ENCODE measurements around the gene VPS13D.

VPS13D gene

DNA sequence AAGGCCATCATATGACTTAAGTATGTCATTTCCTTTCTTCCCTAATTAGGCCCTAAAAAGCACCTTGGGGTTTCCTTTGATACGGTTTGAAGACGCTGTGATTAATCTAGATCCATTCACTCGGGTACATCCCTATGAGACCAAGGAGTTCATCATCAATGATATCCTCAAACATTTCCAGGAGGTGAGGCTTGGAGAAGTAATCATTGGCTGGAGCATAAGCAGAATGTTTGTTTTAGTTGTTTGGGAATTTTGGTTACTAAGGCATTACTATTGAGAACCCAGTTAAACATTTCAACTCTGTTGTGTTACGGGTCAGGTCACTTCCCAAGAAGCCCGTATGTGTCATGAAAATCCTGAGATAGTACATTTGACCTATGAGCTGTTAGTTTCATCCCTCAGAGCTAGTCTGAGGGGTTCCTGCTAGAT, 185.2 kb downstream of the VPS13D start:
- no peak overlapping the region for H3K27ac ChIP-seq
- no peak for TF ChIP-seq EZH2 (IDR thresholded peaks at IDR 0.05)
- no peak for TF ChIP-seq POLR2AphosphoS5 (IDR thresholded peaks at IDR 0.05; ENCODE audit: borderline replicate concordance, low read depth, low read length)
- no peak for TF ChIP-seq FOXP2 (optimal IDR thresholded peaks at IDR 0.05; ENCODE audit: control extremely low read depth, extremely low read length, insufficient read depth)
- H3K9ac ChIP-seq (ENCODE audit: insufficient read length) = no peak overlapping the region
- H3K9me3 ChIP-seq (ENCODE audit: low read depth, low read length) = no peaks in the 10 kb centered on the region
- no peak for DNase-seq (ENCODE audit: low read depth, low spot score)
- H3K4me3 ChIP-seq = no peak overlapping the region
- H3K36me3 ChIP-seq (ENCODE audit: insufficient read depth, low read length) = peaks cover 15% of the 10 kb centered on the region; the same call in 1 of the 2 replicates

DNA sequence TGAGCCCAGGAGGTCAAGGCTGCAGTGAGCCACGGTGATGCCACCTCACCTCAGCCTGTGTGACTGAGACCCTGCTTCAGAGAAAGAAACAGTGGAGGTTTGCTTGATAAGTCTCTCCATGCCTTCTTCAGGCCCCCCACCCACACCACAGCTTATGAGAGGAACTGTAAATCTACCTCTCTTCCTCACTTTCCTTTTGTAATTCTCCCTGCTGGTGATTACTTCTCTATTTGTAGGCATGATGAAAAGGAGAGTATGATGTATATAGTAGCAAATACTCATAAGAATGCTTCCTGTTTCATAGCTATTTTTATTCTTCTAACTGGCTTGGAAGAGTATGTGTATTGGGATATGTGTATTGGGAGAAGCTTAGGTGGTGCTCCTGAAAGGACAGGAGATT, 186.3 kb downstream of the VPS13D start:
- Histone ChIP-seq H3K9ac (ENCODE audit: insufficient read length) (no peak overlapping the region), H3K4me3 (no peak overlapping the region), H3K9me3 (ENCODE audit: low read depth, low read length) (no peaks in the 10 kb centered on the region), H3K36me3 (ENCODE audit: insufficient read depth, low read length) (peaks cover 12% of the 10 kb centered on the region; the same call in 1 of the 2 replicates), H3K27ac (no peak overlapping the region)
- no peak for DNase-seq (ENCODE audit: low read depth, low spot score)
- TF ChIP-seq EZH2 (IDR thresholded peaks at IDR 0.05) (no peak), POLR2AphosphoS5 (IDR thresholded peaks at IDR 0.05; ENCODE audit: borderline replicate concordance, low read depth, low read length) (no peak), FOXP2 (optimal IDR thresholded peaks at IDR 0.05; ENCODE audit: control extremely low read depth, extremely low read length, insufficient read depth) (no peak)

DNA sequence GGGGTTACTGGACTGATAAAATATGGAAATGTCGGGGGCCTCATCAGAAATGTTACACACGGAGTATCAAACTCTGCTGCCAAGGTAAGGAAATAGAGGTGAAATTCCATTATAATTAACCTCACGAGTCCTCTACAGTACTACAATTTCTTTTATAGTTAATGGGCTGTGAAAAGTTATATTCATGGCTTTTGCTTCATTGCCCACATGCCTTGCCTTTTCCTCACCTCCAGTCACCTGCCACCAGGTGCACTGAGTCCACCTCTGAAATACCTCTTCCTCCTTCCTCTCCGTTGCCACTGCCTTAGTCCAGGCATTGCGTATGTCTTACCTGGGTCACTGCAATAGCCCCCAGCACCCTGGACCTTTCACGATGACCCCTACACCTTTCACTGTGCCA, 186.9 kb downstream of the VPS13D start:
- Histone ChIP-seq H3K9ac (ENCODE audit: insufficient read length) (no peak overlapping the region), H3K9me3 (ENCODE audit: low read depth, low read length) (no peaks in the 10 kb centered on the region), H3K4me3 (no peak overlapping the region), H3K36me3 (ENCODE audit: insufficient read depth, low read length) (peaks cover 8% of the 10 kb centered on the region; the same call in 1 of the 2 replicates), H3K27ac (no peak overlapping the region)
- no peak for DNase-seq (ENCODE audit: low read depth, low spot score)
- TF ChIP-seq POLR2AphosphoS5 (IDR thresholded peaks at IDR 0.05; ENCODE audit: borderline replicate concordance, low read depth, low read length) (no peak), EZH2 (IDR thresholded peaks at IDR 0.05) (no peak), FOXP2 (optimal IDR thresholded peaks at IDR 0.05; ENCODE audit: control extremely low read depth, extremely low read length, insufficient read depth) (no peak)

DNA sequence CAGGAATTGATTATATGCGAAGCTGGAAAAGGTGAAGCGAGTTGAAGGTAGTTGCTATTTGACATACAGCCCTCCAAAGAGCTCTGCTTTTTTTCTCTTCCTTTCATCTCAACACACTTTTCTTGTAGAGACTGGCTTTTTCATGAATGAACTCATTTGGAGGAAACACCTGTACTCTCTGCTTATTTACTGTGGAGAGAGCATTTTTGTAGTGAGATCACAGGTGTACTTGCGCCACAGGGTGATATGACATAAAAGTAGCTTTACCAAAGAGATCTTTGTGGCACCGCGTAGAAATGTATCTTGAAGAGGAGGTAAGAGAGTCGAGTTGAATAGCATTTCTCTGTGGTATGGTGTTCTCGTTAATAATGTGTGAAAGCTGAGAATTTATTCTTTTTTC, 187.6 kb downstream of the VPS13D start:
- Histone ChIP-seq H3K27ac (no peak overlapping the region), H3K9ac (ENCODE audit: insufficient read length) (no peak overlapping the region), H3K4me3 (no peak overlapping the region), H3K36me3 (ENCODE audit: insufficient read depth, low read length) (peaks cover 5% of the 10 kb centered on the region; the same call in 1 of the 2 replicates), H3K9me3 (ENCODE audit: low read depth, low read length) (no peaks in the 10 kb centered on the region)
- TF ChIP-seq FOXP2 (optimal IDR thresholded peaks at IDR 0.05; ENCODE audit: control extremely low read depth, extremely low read length, insufficient read depth) (no peak), EZH2 (IDR thresholded peaks at IDR 0.05) (no peak), POLR2AphosphoS5 (IDR thresholded peaks at IDR 0.05; ENCODE audit: borderline replicate concordance, low read depth, low read length) (no peak)
- no peak for DNase-seq (ENCODE audit: low read depth, low spot score)

DNA sequence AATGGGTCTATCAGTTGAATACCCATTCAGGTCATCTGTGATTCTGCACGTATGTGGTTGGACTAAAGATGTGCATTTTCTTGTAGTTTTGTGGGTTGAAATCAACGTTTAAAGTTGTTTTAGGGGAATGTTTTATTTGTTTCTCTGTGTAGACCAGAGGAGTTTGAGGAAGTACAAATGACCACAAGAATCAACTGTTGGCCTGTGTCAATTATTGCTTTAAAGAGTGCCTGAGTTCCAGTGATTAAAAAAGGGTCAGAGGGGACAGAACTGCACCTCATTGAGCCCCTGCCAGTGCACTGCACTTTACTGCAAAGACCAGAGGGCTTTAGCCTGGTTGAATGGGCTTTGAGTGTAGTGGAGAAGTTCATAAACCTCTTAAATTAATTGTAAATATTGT, 190.3 kb downstream of the VPS13D start:
- H3K27ac ChIP-seq = no peak overlapping the region
- H3K4me3 ChIP-seq = no peak overlapping the region
- H3K9me3 ChIP-seq (ENCODE audit: low read depth, low read length) = no peaks in the 10 kb centered on the region
- H3K9ac ChIP-seq (ENCODE audit: insufficient read length) = no peak overlapping the region
- no peak for DNase-seq (ENCODE audit: low read depth, low spot score)
- TF ChIP-seq EZH2 (IDR thresholded peaks at IDR 0.05) (no peak), POLR2AphosphoS5 (IDR thresholded peaks at IDR 0.05; ENCODE audit: borderline replicate concordance, low read depth, low read length) (no peak), FOXP2 (optimal IDR thresholded peaks at IDR 0.05; ENCODE audit: control extremely low read depth, extremely low read length, insufficient read depth) (no peak)
- peaks cover 5% of the 10 kb centered on the region; the same call in 1 of the 2 replicates for H3K36me3 ChIP-seq (ENCODE audit: insufficient read depth, low read length)

DNA sequence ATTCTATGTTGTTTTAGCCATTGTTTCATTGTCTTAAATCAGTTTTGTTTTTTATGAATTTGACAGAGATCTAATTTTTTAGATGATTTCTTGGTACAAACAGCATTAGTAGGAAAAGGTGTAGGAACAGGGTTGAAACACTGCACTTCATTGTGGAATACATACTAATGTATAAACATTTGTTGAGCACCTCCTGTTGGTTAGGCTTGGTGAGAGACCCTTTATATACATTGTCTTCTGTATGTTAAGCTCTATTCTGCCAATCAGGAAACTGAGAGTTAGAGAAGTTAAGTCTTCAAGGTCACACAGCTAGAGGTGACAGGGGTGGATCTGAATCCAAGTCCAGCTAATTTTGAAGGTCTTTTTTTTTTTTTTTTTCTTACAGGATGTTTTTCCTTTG, 192.7 kb downstream of the VPS13D start:
- no peak for DNase-seq (ENCODE audit: low read depth, low spot score)
- H3K9me3 ChIP-seq (ENCODE audit: low read depth, low read length) = no peaks in the 10 kb centered on the region
- no peak for TF ChIP-seq POLR2AphosphoS5 (IDR thresholded peaks at IDR 0.05; ENCODE audit: borderline replicate concordance, low read depth, low read length)
- TF ChIP-seq FOXP2 (optimal IDR thresholded peaks at IDR 0.05; ENCODE audit: control extremely low read depth, extremely low read length, insufficient read depth) = no peak
- no peak for TF ChIP-seq EZH2 (IDR thresholded peaks at IDR 0.05)
- no peak overlapping the region for H3K27ac ChIP-seq
- H3K9ac ChIP-seq (ENCODE audit: insufficient read length) = no peak overlapping the region
- no peaks in the 10 kb centered on the region for H3K36me3 ChIP-seq (ENCODE audit: insufficient read depth, low read length)
- H3K4me3 ChIP-seq = no peak overlapping the region

DNA sequence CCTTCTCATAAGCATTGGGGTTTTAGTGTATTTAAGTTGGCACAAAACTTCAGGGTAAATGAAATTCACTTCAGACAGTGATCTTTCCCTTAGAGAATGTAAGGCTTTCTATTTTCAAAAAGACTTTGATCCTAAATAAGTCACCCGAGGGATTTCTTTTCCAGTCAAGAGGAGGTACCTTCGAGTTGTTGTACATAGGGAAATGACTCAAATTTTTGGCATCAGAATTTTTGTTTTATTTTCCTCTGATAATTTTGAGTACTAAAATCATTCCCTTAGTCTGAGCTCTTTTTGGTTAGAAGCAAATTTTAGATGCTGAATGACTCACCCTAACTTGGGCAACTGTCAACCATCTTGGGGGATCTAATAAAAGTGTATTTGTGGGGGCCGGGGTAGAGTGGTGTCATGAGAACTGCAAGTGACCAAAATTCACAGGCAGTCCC, 194.3 kb downstream of the VPS13D start:
- TF ChIP-seq EZH2 (IDR thresholded peaks at IDR 0.05) (no peak), POLR2AphosphoS5 (IDR thresholded peaks at IDR 0.05; ENCODE audit: borderline replicate concordance, low read depth, low read length) (no peak), FOXP2 (optimal IDR thresholded peaks at IDR 0.05; ENCODE audit: control extremely low read depth, extremely low read length, insufficient read depth) (no peak)
- DNase-seq (ENCODE audit: low read depth, low spot score) = no peak
- Histone ChIP-seq H3K9me3 (ENCODE audit: low read depth, low read length) (no peaks in the 10 kb centered on the region), H3K27ac (no peak overlapping the region), H3K36me3 (ENCODE audit: insufficient read depth, low read length) (no peaks in the 10 kb centered on the region), H3K4me3 (no peak overlapping the region), H3K9ac (ENCODE audit: insufficient read length) (no peak overlapping the region)

DNA sequence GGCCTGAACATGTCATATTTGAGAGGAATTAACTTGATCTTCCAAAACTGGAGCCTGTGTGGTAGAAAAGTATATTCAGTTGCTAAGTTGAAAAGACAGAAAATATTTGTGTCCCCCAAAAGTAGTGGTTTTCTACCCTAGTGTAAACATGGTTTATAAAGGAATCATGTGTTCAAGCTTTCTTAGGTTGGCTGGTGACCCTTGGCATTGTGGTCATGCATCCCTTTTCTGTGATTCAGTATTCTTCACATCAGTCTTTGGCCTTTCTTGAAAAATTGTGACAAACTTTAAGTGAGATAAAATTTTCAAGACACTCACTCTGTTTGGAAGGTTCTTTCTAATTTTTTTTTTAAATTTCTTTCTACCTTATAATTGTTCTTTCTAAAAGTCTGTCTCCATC, 195.0 kb downstream of the VPS13D start:
- H3K9me3 ChIP-seq (ENCODE audit: low read depth, low read length) = no peaks in the 10 kb centered on the region
- H3K27ac ChIP-seq = no peak overlapping the region
- DNase-seq (ENCODE audit: low read depth, low spot score) = no peak
- no peak overlapping the region for H3K4me3 ChIP-seq
- no peaks in the 10 kb centered on the region for H3K36me3 ChIP-seq (ENCODE audit: insufficient read depth, low read length)
- TF ChIP-seq POLR2AphosphoS5 (IDR thresholded peaks at IDR 0.05; ENCODE audit: borderline replicate concordance, low read depth, low read length) (no peak), FOXP2 (optimal IDR thresholded peaks at IDR 0.05; ENCODE audit: control extremely low read depth, extremely low read length, insufficient read depth) (no peak), EZH2 (IDR thresholded peaks at IDR 0.05) (no peak)
- H3K9ac ChIP-seq (ENCODE audit: insufficient read length) = no peak overlapping the region

DNA sequence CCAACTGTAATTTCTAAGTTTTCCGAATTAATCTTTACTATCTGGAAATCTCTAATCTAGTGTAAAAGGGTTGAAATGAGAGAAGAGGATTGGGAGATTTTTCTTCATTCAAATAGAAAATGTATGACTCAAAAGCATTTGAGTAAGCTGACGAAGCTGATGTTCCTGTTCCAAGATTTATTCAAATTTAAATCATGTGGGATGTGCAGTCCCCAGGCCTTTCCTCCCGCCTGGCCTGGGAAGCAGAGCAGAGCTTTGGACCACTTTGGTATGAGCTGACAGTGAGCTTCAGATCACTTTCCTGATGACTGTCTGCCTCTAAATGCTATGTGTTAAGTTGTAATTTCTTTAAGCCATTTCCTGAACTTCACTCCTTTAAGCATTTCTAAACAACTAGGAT, 196.2 kb downstream of the VPS13D start:
- H3K27ac ChIP-seq = no peak overlapping the region
- H3K36me3 ChIP-seq (ENCODE audit: insufficient read depth, low read length) = no peaks in the 10 kb centered on the region
- DNase-seq (ENCODE audit: low read depth, low spot score) = no peak
- no peak overlapping the region for H3K4me3 ChIP-seq
- TF ChIP-seq EZH2 (IDR thresholded peaks at IDR 0.05) = no peak
- no peak for TF ChIP-seq FOXP2 (optimal IDR thresholded peaks at IDR 0.05; ENCODE audit: control extremely low read depth, extremely low read length, insufficient read depth)
- H3K9me3 ChIP-seq (ENCODE audit: low read depth, low read length) = no peaks in the 10 kb centered on the region
- no peak overlapping the region for H3K9ac ChIP-seq (ENCODE audit: insufficient read length)

Data from SK-N-MC (cell line).